Type B pancreatic cell (in vitro differentiated cells): ENCODE data around the gene B3GAT3. TPM values are rescaled to one million over a fixed set of nuclear protein-coding genes. Genes with fewer than 3 reads are reported as not detected.
A peak's percentile ranks its signal among the peaks of the same experiment; 100 is the strongest.

Experiments used
- DNase-seq: peaks from one replicate; pipeline ENCODE4 v3.0.0; 2021; ENCODE audit warnings: mixed read lengths; ENCODE audit not compliant: unreplicated experiment; ENCODE audit errors: extremely low spot score
- H3K27ac Mint-ChIP-seq: 2 replicates; pipeline ENCODE4 v1.8.0; 2021; ENCODE audit warnings: mild to moderate bottlenecking, mixed read lengths
- H3K27me3 Mint-ChIP-seq: 2 replicates; pipeline ENCODE4 v1.8.0; 2021; ENCODE audit warnings: mixed read lengths
- H3K36me3 Mint-ChIP-seq: 2 replicates; pipeline ENCODE4 v1.8.0; 2021; ENCODE audit warnings: mixed read lengths
- H3K4me1 Mint-ChIP-seq: one replicate; pipeline ENCODE4 v1.8.0; 2021; ENCODE audit warnings: mixed read lengths; ENCODE audit not compliant: unreplicated experiment
- H3K4me3 Mint-ChIP-seq: 2 replicates; pipeline ENCODE4 v1.8.0; 2021; ENCODE audit warnings: mild to moderate bottlenecking, mixed read lengths
- H3K9me3 Mint-ChIP-seq: 2 replicates; pipeline ENCODE4 v1.8.0; 2021; ENCODE audit warnings: mixed read lengths
- CTCF ChIP-seq: fragments of 200-600 bp; sonication (generic); conservative IDR thresholded peaks from 2 replicates; pipeline ENCODE4 v1.5.0; 2021; ENCODE audit warnings: antibody characterized with exemption, mild to moderate bottlenecking
- total RNA-seq: library from RNA; stranded (reverse); gene quantifications from 2 replicates; pipeline ENCODE4 v1.2.1, GENCODE V29; 2021; ENCODE audit warnings: low replicate concordance

The B3GAT3 gene
- total RNA-seq, 1 donor from 2014 or later, result 50.0 TPM

DNA sequence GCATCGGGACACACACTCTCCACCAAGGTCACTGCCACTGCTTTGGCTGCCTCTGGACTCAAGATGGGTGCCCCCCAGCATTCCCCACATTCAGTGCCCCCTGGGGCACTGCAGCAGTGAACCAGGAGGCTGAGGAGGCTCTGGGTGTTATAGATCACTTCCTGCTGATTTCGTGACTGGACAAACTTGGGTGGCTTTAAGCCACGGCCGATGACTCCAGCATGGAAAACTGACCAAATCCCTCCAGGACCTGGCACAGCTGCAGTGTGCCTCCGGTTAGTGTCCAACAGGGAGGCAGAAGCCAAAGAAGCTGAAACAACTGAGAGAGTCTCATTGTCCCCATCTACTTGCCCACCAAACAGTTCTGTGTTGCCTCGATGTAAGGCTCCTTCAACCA is 25.8 kb upstream of the B3GAT3 start:
- H3K27ac Mint-ChIP-seq, result no peak overlapping the region
- TF ChIP-seq CTCF, result no peak
- DNase-seq, result no peak
- no peaks in the 10 kb centered on the region for H3K36me3 Mint-ChIP-seq
- H3K9me3 Mint-ChIP-seq, result no peaks in the 10 kb centered on the region
- H3K27me3 Mint-ChIP-seq, result no peaks in the 10 kb centered on the region
- H3K4me1 Mint-ChIP-seq, result peaks cover 11% of the 10 kb centered on the region
- no peak overlapping the region for H3K4me3 Mint-ChIP-seq

DNA sequence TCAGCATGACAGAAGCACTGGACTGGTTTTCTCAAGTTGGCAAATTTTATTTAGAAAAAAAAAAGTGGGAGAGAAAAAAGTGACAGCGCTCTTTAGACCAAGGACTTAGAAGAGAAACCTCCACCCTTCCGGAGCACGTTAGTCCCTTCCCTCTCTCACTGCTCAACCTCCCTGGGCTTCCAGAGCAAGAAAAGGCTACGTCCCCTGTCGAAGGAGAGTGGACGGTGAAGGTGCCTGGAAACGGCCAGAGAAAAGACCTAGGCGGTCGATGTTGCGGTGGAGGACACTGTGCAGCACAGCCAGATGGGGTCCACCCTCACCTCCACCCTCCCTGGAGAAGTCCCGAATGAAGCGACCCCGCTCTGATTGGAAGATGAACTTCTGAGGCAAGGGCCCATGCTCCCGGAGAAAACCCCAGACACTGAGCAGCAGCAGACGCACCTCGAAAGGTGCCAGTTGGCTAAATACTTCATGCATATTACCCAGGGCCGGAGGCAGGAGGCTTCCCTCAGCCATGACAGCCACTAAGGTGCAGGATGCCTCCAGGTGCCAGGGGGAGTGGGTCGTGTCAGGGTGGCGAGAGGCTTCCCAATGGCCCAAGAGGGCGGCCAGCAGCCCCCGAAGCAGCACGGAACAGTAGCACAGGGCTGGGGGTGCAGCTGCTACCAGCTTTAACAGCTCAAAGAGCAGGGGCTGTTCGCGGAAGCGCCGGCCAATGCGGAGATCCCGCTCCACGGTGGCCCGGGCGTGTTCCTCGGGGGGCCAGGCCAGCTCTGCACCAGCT is 25.2 kb upstream of the B3GAT3 start:
- Mint-ChIP-seq H3K4me3 (peak overlapping the region; percentile 99), H3K9me3 (no peaks in the 10 kb centered on the region), H3K27me3 (no peaks in the 10 kb centered on the region), H3K4me1 (peaks cover 6% of the 10 kb centered on the region), H3K27ac (peak overlapping the region; percentile 93), H3K36me3 (no peaks in the 10 kb centered on the region)
- no peak for TF ChIP-seq CTCF
- no peak for DNase-seq

DNA sequence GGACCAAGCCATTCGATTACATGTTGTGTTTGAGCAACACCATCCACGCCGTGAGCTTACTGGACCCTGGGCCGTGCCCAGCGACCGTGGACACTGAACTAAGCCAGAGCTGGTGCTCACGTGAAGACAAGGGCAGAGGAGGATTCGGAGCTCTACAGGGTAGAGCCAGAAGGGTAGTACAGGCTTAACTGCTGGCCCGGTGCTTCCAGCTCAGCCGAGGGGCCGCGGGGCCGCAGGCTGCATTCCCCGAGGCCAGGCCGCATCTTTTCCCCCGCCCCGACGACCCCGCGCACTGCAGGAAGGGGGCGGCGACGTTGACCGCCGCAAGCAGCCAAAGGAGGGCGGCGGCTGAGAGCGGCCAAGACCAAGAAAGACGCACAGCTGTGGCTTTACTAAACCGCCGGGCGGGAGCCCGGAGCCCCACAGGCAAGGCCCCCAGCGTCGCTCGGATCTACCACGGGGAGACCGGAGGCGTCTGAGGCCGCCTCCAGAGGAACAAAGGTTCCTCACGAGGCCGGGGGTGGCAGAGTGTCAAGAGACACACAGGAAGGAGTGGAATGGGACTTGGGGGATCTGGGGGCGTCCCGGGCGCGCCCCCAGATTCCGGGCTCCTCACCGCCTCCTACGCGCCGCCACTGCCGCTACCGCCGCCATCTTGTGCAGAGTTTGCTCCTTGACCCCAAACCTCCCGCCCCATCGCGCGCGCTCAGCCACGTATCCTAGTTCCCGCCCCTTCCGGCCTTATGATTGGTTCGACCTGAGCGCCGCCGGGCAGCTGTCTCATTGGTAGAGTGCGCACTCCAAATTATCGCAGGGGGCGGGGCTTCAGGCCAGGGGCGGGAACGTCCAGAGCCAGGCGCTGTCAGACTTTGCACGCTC is 24.4 kb upstream of the B3GAT3 start, which contains the start of gene GANAB:
Gene GANAB, minus strand, starts transcription at position 668 of the 879 bp plus-strand sequence. Its CDS starts 14 bp downstream, at position 654.
- Mint-ChIP-seq H3K4me3 (peak within 1 kb of the TSS; percentile 99), H3K27me3 (no peaks in the 10 kb centered on the region), H3K4me1 (peaks cover 6% of the 10 kb centered on the region), H3K36me3 (no peaks in the 10 kb centered on the region), H3K9me3 (no peaks in the 10 kb centered on the region), H3K27ac (peak within 1 kb of the TSS; percentile 93)
- TF ChIP-seq CTCF, result no peak
- peak; percentile 99 for DNase-seq

DNA sequence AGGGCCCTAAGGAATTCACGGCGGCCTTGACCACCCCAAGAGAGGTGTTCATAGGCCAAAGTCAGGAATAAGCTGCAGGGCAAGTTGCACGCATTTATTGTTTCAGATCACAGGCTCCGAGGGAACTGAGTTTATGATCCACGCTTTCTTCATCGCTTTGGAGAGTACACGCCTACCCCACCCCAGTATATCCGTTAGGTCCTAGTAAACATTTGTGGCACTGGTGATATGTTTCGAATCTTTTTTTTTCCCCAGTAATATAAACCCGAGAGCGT is 23.8 kb upstream of the B3GAT3 start:
- H3K36me3 Mint-ChIP-seq, result no peaks in the 10 kb centered on the region

DNA sequence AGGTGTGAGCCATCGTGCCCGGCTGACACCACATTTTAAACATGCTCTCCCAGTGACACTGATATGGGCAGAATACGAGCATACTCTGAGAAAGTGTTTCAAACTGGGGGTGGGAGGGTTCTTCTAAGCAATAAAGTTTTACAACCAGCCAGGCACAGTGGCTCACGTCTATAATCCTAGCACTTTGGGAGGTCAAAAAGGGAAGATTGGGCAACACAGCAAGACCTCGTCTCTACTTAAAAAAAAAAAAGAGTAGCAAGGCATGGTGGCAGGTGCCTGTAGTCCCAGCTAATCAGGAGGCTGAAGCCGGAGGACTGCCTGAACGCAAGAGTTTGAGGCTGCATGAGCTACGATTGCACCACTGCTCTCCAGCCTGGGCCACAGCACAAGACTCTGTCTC is 22.4 kb upstream of the B3GAT3 start:
- Mint-ChIP-seq H3K27ac (no peak overlapping the region), H3K4me3 (peak overlapping the region; percentile 22), H3K4me1 (peaks cover 6% of the 10 kb centered on the region), H3K27me3 (no peaks in the 10 kb centered on the region), H3K36me3 (peaks cover 6% of the 10 kb centered on the region), H3K9me3 (no peaks in the 10 kb centered on the region)
- DNase-seq, result no peak
- TF ChIP-seq CTCF, result no peak

More for the DNA sequence above, 23.8 kb upstream of the B3GAT3 start:
- H3K9me3 Mint-ChIP-seq, result no peaks in the 10 kb centered on the region
- no peaks in the 10 kb centered on the region for H3K27me3 Mint-ChIP-seq
- H3K4me3 Mint-ChIP-seq, result peak overlapping the region; percentile 99
- H3K4me1 Mint-ChIP-seq, result peaks cover 6% of the 10 kb centered on the region
- no peak for DNase-seq
- no peak for TF ChIP-seq CTCF
- H3K27ac Mint-ChIP-seq, result peak overlapping the region; percentile 93
